NB4 (cell line): ENCODE measurements around the gene FAM161B.
"Not testable (repeated sequence)": the region's sequence is repeated elsewhere in the genome, so short reads cannot be mapped to it uniquely, and the experiment has no call there.

Experiments used
- DNase-seq: peaks from one replicate; pipeline ENCODE4 v3.0.0; 2010; ENCODE audit warnings: low read depth
- H3K4me3 ChIP-seq: one replicate; pipeline ENCODE4 v1.5.1; 2011; ENCODE audit warnings: mild to moderate bottlenecking, low read depth, low read length, moderate library complexity
- CTCF ChIP-seq: IDR thresholded peaks from one replicate; pipeline ENCODE4 v1.5.1; 2012; ENCODE audit warnings: low read depth, low read length
- MYC ChIP-seq: IDR thresholded peaks from 2 replicates; pipeline ENCODE4 v1.6.1; 2011; ENCODE audit warnings: low read depth, low read length
- POLR2A ChIP-seq: IDR thresholded peaks from 2 replicates; pipeline ENCODE4 v1.6.1; 2011; ENCODE audit warnings: mild to moderate bottlenecking; ENCODE audit not compliant: insufficient read length; ENCODE audit errors: extremely low read depth
- TF ChIP-seq, protein P1 (sequence below): IDR thresholded peaks from 2 replicates; pipeline ENCODE4 v1.6.1; 2011; ENCODE audit warnings: low read depth, low read length

Gene FAM161B

DNA sequence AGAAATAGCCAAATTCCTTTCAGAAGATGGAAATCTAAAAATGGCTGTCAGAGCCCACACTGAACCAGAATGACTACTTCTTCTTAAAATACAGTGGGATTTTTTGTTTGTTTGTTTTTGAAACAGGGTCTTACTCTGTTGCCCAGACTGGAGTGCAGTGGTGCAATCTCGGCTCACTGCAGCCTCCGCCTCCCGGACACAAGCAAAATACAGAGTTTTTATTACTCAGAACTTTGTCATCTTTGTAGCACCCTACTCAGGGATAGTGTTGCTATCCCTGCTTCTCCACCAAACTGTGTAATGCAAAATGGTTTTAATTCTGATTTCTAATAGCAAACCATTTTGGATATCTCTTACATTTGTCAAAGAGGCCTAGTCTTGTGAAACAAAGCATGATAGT lies 46.9 kb downstream of the FAM161B start:
- TF ChIP-seq, protein P1, sequence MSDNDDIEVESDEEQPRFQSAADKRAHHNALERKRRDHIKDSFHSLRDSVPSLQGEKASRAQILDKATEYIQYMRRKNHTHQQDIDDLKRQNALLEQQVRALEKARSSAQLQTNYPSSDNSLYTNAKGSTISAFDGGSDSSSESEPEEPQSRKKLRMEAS, result no peak
- TF ChIP-seq CTCF (no peak), POLR2A (no peak), MYC (no peak)
- H3K4me3 ChIP-seq, result no peak overlapping the region
- DNase-seq, result no peak

- TF ChIP-seq, protein P1, result no peak
- TF ChIP-seq POLR2A, result no peak
- TF ChIP-seq MYC, result no peak
- TF ChIP-seq CTCF, result no peak
- DNase-seq, result no peak
- no peak overlapping the region for H3K4me3 ChIP-seq
These were observed 53.4 kb downstream of the FAM161B start for GRCh38 chr14:73896521-73896920.

- TF ChIP-seq POLR2A (no peak), CTCF (no peak), MYC (no peak)
- TF ChIP-seq, protein P1, result no peak
- no peak for DNase-seq
- no peak overlapping the region for H3K4me3 ChIP-seq
These were observed 54.0 kb downstream of the FAM161B start for GRCh38 chr14:73895939-73896338.

GRCh38 chr14:73894180-73894687 lies 55.7 kb downstream of the FAM161B start:
- DNase-seq, H3K4me3 ChIP-seq: not testable (repeated sequence)

- TF ChIP-seq POLR2A (no peak), MYC (no peak), CTCF (no peak)
- TF ChIP-seq, protein P1, result no peak
- peak overlapping the region; percentile 85 for H3K4me3 ChIP-seq
- DNase-seq, result no peak
These were observed 60.5 kb downstream of the FAM161B start for GRCh38 chr14:73889376-73889775.

GRCh38 chr14:73888971-73889370 lies 60.9 kb downstream of the FAM161B start:
- peak; percentile 14 for DNase-seq
- TF ChIP-seq POLR2A (no peak), CTCF (no peak), MYC (no peak)
- TF ChIP-seq, protein P1, result no peak
- peak overlapping the region; percentile 85 for H3K4me3 ChIP-seq
